SK-N-SH treated with all-trans-retinoic acid at 6 μM for 48 hours (cell line): ENCODE results near the gene ATP9A.

Source experiments
- ARNTL ChIP-seq: fragments of 450-650 bp; formaldehyde crosslinking; IDR thresholded peaks from 2 replicates; pipeline ENCODE4 v1.5.0; 2020; ENCODE audit warnings: low read depth, mild to moderate bottlenecking, moderate library complexity, borderline replicate concordance
- PATZ1 ChIP-seq: fragments of 250-450 bp; sonication (Bioruptor Pico); IDR thresholded peaks from 2 replicates; pipeline ENCODE4 v1.8.0; 2020; ENCODE audit warnings: mild to moderate bottlenecking, moderate library complexity, borderline replicate concordance
- TCF4 ChIP-seq: fragments of 250-450 bp; sonication (Bioruptor Pico); IDR thresholded peaks from 2 replicates; pipeline ENCODE4 v1.8.0; 2021; ENCODE audit warnings: mild to moderate bottlenecking, moderate library complexity, borderline replicate concordance
- TOX ChIP-seq: fragments of 250-450 bp; sonication (Bioruptor Pico); IDR thresholded peaks from 2 replicates; pipeline ENCODE4 v1.8.0; 2021; ENCODE audit warnings: mild to moderate bottlenecking, moderate library complexity, borderline replicate concordance

DNA sequence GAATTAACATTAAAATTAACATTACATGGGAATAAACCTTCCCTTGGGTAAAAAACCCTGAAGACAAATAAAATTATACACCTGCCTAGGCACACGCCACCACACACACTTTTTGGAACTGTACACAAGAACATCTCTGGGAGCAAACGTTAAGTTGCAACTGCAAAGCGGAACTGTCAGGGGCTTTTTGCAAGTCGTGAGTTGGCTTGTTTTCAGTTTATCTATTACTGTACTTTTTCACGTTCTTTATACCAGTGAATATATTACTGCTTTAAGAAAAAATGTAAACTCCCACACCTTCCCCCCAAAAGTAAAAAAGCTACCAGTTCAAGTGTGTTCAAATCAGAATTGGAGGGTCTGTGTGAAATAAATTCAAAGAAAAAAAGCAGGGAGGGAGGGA is 160.1 kb downstream of the ATP9A start:
- TF ChIP-seq PATZ1 (CRISPR knock-in tag), result no peak
- no peak for TF ChIP-seq TOX (CRISPR knock-in tag)
- no peak for TF ChIP-seq TCF4 (CRISPR knock-in tag)
- TF ChIP-seq ARNTL (CRISPR knock-in tag), result no peak
